ENCODE results near the gene MUC12.
"Not testable (repeated sequence)": the region's sequence is repeated elsewhere in the genome, so short reads cannot be mapped to it uniquely, and the experiment has no call there.

Gene MUC12

GRCh38 chr7:100969066-100969615 lies at the start of gene MUC12:
TSS of gene MUC12 (plus strand) at chr7:100969565. CDS start at chr7:100969623, 58 bp downstream.
- no peak for DNase-seq (ENCODE audit: low read depth in 2 of 2)

GRCh38 chr7:100919779-100920437 lies 49.5 kb upstream of the MUC12 start:
- DNase-seq (ENCODE audit: low read depth in 2 of 2) = not testable (repeated sequence)

GRCh38 chr7:100921039-100921438 lies 48.3 kb upstream of the MUC12 start:
- no peak for DNase-seq (ENCODE audit: low read depth in 2 of 2)

GRCh38 chr7:100923616-100924015 lies 45.7 kb upstream of the MUC12 start:
- not testable (repeated sequence) for DNase-seq (ENCODE audit: low read depth in 2 of 2)

GRCh38 chr7:100929808-100930174 lies 39.6 kb upstream of the MUC12 start:
- DNase-seq (ENCODE audit: low read depth in 2 of 2) = no peak

- DNase-seq (ENCODE audit: low read depth in 2 of 2) = no peak
Observed at GRCh38 chr7:100933734-100934133, 35.6 kb upstream of the MUC12 start.

GRCh38 chr7:100935381-100935780 lies 34.0 kb upstream of the MUC12 start:
- not testable (repeated sequence) for DNase-seq (ENCODE audit: low read depth in 2 of 2)

- DNase-seq (ENCODE audit: low read depth in 2 of 2) = not testable (repeated sequence)
Observed at GRCh38 chr7:100936167-100936566, 33.2 kb upstream of the MUC12 start.

- no peak for DNase-seq (ENCODE audit: low read depth in 2 of 2)
Observed at GRCh38 chr7:100942045-100942774, 27.2 kb upstream of the MUC12 start.

GRCh38 chr7:100943693-100944092 lies 25.7 kb upstream of the MUC12 start:
- no peak for DNase-seq (ENCODE audit: low read depth in 2 of 2)

GRCh38 chr7:100944138-100944537 lies 25.2 kb upstream of the MUC12 start:
- DNase-seq (ENCODE audit: low read depth in 2 of 2) = no peak

- no peak for DNase-seq (ENCODE audit: low read depth in 2 of 2)
Observed at GRCh38 chr7:100946111-100946510, 23.3 kb upstream of the MUC12 start.

- no peak for DNase-seq (ENCODE audit: low read depth in 2 of 2)
Observed at GRCh38 chr7:100946766-100947365, 22.5 kb upstream of the MUC12 start.

- no peak for DNase-seq (ENCODE audit: low read depth in 2 of 2)
Observed at GRCh38 chr7:100947792-100948191, 21.6 kb upstream of the MUC12 start.

- DNase-seq (ENCODE audit: low read depth in 2 of 2) = no peak
Observed at GRCh38 chr7:100949227-100949932, 20.0 kb upstream of the MUC12 start, which contains the start of gene MUC3A. TSS of gene MUC3A (plus strand) at chr7:100949534. CDS start at chr7:100949625, 91 bp downstream.

- DNase-seq (ENCODE audit: low read depth in 2 of 2) = no peak
Observed at GRCh38 chr7:100949933-100950443, 19.4 kb upstream of the MUC12 start.

- no peak for DNase-seq (ENCODE audit: low read depth in 2 of 2)
Observed at GRCh38 chr7:100951172-100951571, 18.2 kb upstream of the MUC12 start.

- no peak for DNase-seq (ENCODE audit: low read depth in 2 of 2)
Observed at GRCh38 chr7:100951888-100952560, 17.3 kb upstream of the MUC12 start.

GRCh38 chr7:100952641-100953040 lies 16.7 kb upstream of the MUC12 start:
- no peak for DNase-seq (ENCODE audit: low read depth in 2 of 2)

- DNase-seq (ENCODE audit: low read depth in 2 of 2) = no peak
Observed at GRCh38 chr7:100957832-100958421, 11.4 kb upstream of the MUC12 start.

- no peak for DNase-seq (ENCODE audit: low read depth in 2 of 2)
Observed at GRCh38 chr7:100959894-100960293, 9.5 kb upstream of the MUC12 start.
